OCI-LY1 (cell line): ENCODE measurements around the gene CFAP61.

Experiments used
- H2AFZ ChIP-seq: fragments of 200-600 bp; sonication (generic), shearing (Covaris generic); 2 replicates; pipeline ENCODE4 v1.6.0; 2014; ENCODE audit warnings: antibody characterized with exemption, mild to moderate bottlenecking, low read length
- H3F3A ChIP-seq: fragments of 200-600 bp; sonication (generic), shearing (Covaris generic); 2 replicates; pipeline ENCODE4 v1.6.0; 2014; ENCODE audit warnings: mild to moderate bottlenecking, antibody characterized with exemption, low read length, moderate library complexity; ENCODE audit not compliant: insufficient read depth
- H3K27ac ChIP-seq: fragments of 200-600 bp; sonication (generic); 2 replicates; pipeline ENCODE4 v1.5.1; 2014; ENCODE audit warnings: low read length, mixed run types, mild to moderate bottlenecking, low read depth; ENCODE audit not compliant: poor library complexity, severe bottlenecking
- H3K27me3 ChIP-seq: fragments of 200-600 bp; sonication (generic); 2 replicates; pipeline ENCODE4 v1.6.0; 2014; ENCODE audit warnings: antibody characterized with exemption, mild to moderate bottlenecking, low read length, moderate library complexity; ENCODE audit not compliant: insufficient read depth
- H3K36me3 ChIP-seq: fragments of 200-600 bp; sonication (generic); 2 replicates; pipeline ENCODE4 v1.6.1; 2014; ENCODE audit warnings: mild to moderate bottlenecking, antibody characterized with exemption, low read length, moderate library complexity, mixed read lengths; ENCODE audit not compliant: insufficient read depth
- H3K4me1 ChIP-seq: fragments of 200-600 bp; sonication (generic); 2 replicates; pipeline ENCODE4 v1.5.1; 2014; ENCODE audit warnings: mild to moderate bottlenecking, low read length, moderate library complexity; ENCODE audit not compliant: insufficient read depth, severe bottlenecking
- H3K4me2 ChIP-seq: fragments of 200-600 bp; sonication (generic), shearing (Covaris generic); 2 replicates; pipeline ENCODE4 v1.6.1; 2014; ENCODE audit warnings: low read length
- H3K4me3 ChIP-seq: fragments of 200-600 bp; sonication (generic); 2 replicates; pipeline ENCODE4 v1.5.1; 2014; ENCODE audit warnings: low read length, low read depth, mild to moderate bottlenecking, mixed read lengths; ENCODE audit not compliant: poor library complexity, severe bottlenecking
- H3K79me2 ChIP-seq: fragments of 200-600 bp; shearing (Covaris generic); 2 replicates; pipeline ENCODE4 v1.6.1; 2016; ENCODE audit warnings: mixed run types, low read length, mixed read lengths; ENCODE audit not compliant: insufficient read depth
- H3K9ac ChIP-seq: fragments of 200-600 bp; sonication (generic), shearing (Covaris generic); 2 replicates; pipeline ENCODE4 v1.6.1; 2014; ENCODE audit warnings: mild to moderate bottlenecking, low read length, mixed read lengths
- H3K9me2 ChIP-seq: fragments of 200-600 bp; sonication (generic), shearing (Covaris generic); 2 replicates; pipeline ENCODE4 v1.6.1; 2014; ENCODE audit warnings: low read depth, mild to moderate bottlenecking, low read length, mixed read lengths
- H3K9me3 ChIP-seq: fragments of 200-600 bp; shearing (Covaris generic); 2 replicates; pipeline ENCODE4 v1.6.1; 2014; ENCODE audit warnings: low read length, mixed read lengths
- H4K20me1 ChIP-seq: fragments of 200-600 bp; sonication (generic), shearing (Covaris generic); 2 replicates; pipeline ENCODE4 v1.6.0; 2016; ENCODE audit warnings: mild to moderate bottlenecking, low read length; ENCODE audit not compliant: insufficient read depth
- EZH2 ChIP-seq: fragments of 200-600 bp; sonication (generic), shearing (Covaris generic); IDR thresholded peaks from 2 replicates; pipeline ENCODE4 v1.8.0; 2017; ENCODE audit warnings: borderline replicate concordance, mixed run types, mild to moderate bottlenecking, antibody characterized with exemption, low read length, moderate library complexity, mixed read lengths
- TF ChIP-seq, protein P1 (sequence below): fragments of 200-600 bp; sonication (generic), shearing (Covaris generic); IDR thresholded peaks from 2 replicates; pipeline ENCODE4 v1.5.1; 2017; ENCODE audit warnings: mild to moderate bottlenecking, antibody characterized with exemption, low read length, moderate library complexity, mixed read lengths

CFAP61 gene

GRCh38 chr20:20322912-20323311 lies 270.6 kb downstream of the CFAP61 start:
- no peaks in the 10 kb centered on the region for H3F3A ChIP-seq
- H3K79me2 ChIP-seq = no peaks in the 10 kb centered on the region
- H2AFZ ChIP-seq = no peak overlapping the region
- H3K9me2 ChIP-seq = no peaks in the 10 kb centered on the region
- TF ChIP-seq, protein P1, sequence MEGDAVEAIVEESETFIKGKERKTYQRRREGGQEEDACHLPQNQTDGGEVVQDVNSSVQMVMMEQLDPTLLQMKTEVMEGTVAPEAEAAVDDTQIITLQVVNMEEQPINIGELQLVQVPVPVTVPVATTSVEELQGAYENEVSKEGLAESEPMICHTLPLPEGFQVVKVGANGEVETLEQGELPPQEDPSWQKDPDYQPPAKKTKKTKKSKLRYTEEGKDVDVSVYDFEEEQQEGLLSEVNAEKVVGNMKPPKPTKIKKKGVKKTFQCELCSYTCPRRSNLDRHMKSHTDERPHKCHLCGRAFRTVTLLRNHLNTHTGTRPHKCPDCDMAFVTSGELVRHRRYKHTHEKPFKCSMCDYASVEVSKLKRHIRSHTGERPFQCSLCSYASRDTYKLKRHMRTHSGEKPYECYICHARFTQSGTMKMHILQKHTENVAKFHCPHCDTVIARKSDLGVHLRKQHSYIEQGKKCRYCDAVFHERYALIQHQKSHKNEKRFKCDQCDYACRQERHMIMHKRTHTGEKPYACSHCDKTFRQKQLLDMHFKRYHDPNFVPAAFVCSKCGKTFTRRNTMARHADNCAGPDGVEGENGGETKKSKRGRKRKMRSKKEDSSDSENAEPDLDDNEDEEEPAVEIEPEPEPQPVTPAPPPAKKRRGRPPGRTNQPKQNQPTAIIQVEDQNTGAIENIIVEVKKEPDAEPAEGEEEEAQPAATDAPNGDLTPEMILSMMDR = no peak
- TF ChIP-seq EZH2 = no peak
- H3K36me3 ChIP-seq = no peaks in the 10 kb centered on the region
- H4K20me1 ChIP-seq = no peaks in the 10 kb centered on the region
- no peaks in the 10 kb centered on the region for H3K4me1 ChIP-seq
- H3K27ac ChIP-seq = no peak overlapping the region
- no peaks in the 10 kb centered on the region for H3K9me3 ChIP-seq
- no peaks in the 10 kb centered on the region for H3K27me3 ChIP-seq
- H3K4me3 ChIP-seq = no peak overlapping the region
- no peak overlapping the region for H3K9ac ChIP-seq
- no peak overlapping the region for H3K4me2 ChIP-seq

GRCh38 chr20:20327746-20328145 lies 275.4 kb downstream of the CFAP61 start:
- no peaks in the 10 kb centered on the region for H3K27me3 ChIP-seq
- no peaks in the 10 kb centered on the region for H3K9me2 ChIP-seq
- no peaks in the 10 kb centered on the region for H3F3A ChIP-seq
- no peaks in the 10 kb centered on the region for H3K79me2 ChIP-seq
- H3K9me3 ChIP-seq = no peaks in the 10 kb centered on the region
- no peak overlapping the region for H3K4me2 ChIP-seq
- no peaks in the 10 kb centered on the region for H4K20me1 ChIP-seq
- no peak overlapping the region for H3K9ac ChIP-seq
- H3K36me3 ChIP-seq = no peaks in the 10 kb centered on the region
- no peak overlapping the region for H2AFZ ChIP-seq
- no peaks in the 10 kb centered on the region for H3K4me1 ChIP-seq
- no peak overlapping the region for H3K4me3 ChIP-seq
- no peak for TF ChIP-seq EZH2
- TF ChIP-seq, protein P1 = no peak
- H3K27ac ChIP-seq = no peak overlapping the region

DNA sequence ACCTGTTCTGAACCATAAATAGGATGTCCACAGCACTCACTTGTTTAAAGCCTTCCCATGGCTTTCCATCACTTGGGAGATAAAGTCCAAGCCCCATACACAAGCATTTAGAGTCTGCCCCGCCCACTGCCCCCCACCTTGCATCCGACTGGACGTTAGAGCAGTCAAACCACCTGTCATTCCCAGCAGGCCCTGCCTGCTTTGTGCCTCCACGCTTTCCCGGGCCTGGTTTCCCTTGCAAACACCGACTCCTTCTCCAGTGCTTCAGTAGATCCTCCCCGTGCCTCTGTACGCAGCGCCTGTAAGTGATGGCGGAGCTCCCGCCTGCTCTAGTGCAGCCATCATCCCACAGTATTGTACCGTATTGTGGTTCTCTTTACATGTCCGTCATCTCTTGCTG lies 277.2 kb downstream of the CFAP61 start:
- no peaks in the 10 kb centered on the region for H4K20me1 ChIP-seq
- no peaks in the 10 kb centered on the region for H3F3A ChIP-seq
- H3K9me2 ChIP-seq = no peaks in the 10 kb centered on the region
- no peaks in the 10 kb centered on the region for H3K79me2 ChIP-seq
- no peaks in the 10 kb centered on the region for H3K36me3 ChIP-seq
- no peak overlapping the region for H3K9ac ChIP-seq
- no peak overlapping the region for H3K4me3 ChIP-seq
- no peaks in the 10 kb centered on the region for H3K27me3 ChIP-seq
- H3K27ac ChIP-seq = no peak overlapping the region
- H2AFZ ChIP-seq = no peak overlapping the region
- H3K4me1 ChIP-seq = no peaks in the 10 kb centered on the region
- H3K4me2 ChIP-seq = no peak overlapping the region
- TF ChIP-seq EZH2 = no peak
- TF ChIP-seq, protein P1 = no peak
- H3K9me3 ChIP-seq = no peaks in the 10 kb centered on the region
